ENCODE results near the gene RBBP4.
"Not testable (repeated sequence)": the region's sequence is repeated elsewhere in the genome, so short reads cannot be mapped to it uniquely, and the experiment has no call there.

- TF ChIP-seq CTCF (conservative IDR thresholded peaks at IDR 0.05; ENCODE audit: low read length); EZH2phosphoT487 (IDR thresholded peaks at IDR 0.05; ENCODE audit: borderline replicate concordance): not testable (repeated sequence)
These were observed 8.6 kb upstream of the RBBP4 start for GRCh38 chr1:32642292-32642827.

Data from Loucy (cell line).